Ovary (tissue), 9 donors: ENCODE data around the gene TAB2. TPM values are rescaled to one million over a fixed set of nuclear protein-coding genes. Genes with fewer than 3 reads are reported as not detected.

Experiments used
- DNase-seq, 5 donors: peaks; one replicate each; pipeline ENCODE4 v3.0.0-alpha.2; 2019 to 2020
- H3K27ac ChIP-seq, 2 donors: fragments of 200-600 bp; one replicate each; pipeline versions ENCODE4 v1.5.1 to v1.8.0; 2019 to 2022
- H3K27me3 ChIP-seq: fragments of 200-600 bp; one replicate; pipeline ENCODE4 v1.8.0; 2022
- H3K36me3 ChIP-seq: fragments of 200-600 bp; sonication (generic); one replicate; pipeline ENCODE4 v1.5.1; 2019
- H3K4me1 ChIP-seq: one replicate; pipeline ENCODE4 v1.8.1; 2013; ENCODE audit warnings: mild to moderate bottlenecking, moderate library complexity; ENCODE audit not compliant: insufficient read depth
- H3K4me3 ChIP-seq: fragments of 200-600 bp; sonication (generic); one replicate; pipeline ENCODE4 v1.5.1; 2017
- H3K9me3 ChIP-seq, 2 donors: fragments of 200-600 bp in 1 of 2; sonication (generic) in 1 of 2; one replicate each; pipeline versions ENCODE4 v1.5.1 to v1.8.1; 2013 to 2019; ENCODE audit warnings: mild to moderate bottlenecking in 1 of 2, moderate library complexity in 1 of 2
- EP300 ChIP-seq: sonication (generic); formaldehyde crosslinking; IDR thresholded peaks from one replicate; pipeline ENCODE4 v1.6.1; 2017; ENCODE audit warnings: antibody characterized with exemption
- POLR2A ChIP-seq: fragments of 450-650 bp; IDR thresholded peaks from one replicate; pipeline ENCODE4 v1.6.1; 2017; ENCODE audit warnings: antibody characterized with exemption, mild to moderate bottlenecking, moderate library complexity
- WGBS, 3 donors: extraction: QIAGEN DNeasy Blood & Tissue Kit in 1 of 3; methylation state at CpG; one replicate each; pipeline versions ENCODE4 v1.1.5 to v1.1.7; 2013 to 2017; 5-methylcytosine and 5-hydroxymethylcytosine counted together
- intact Hi-C, 4 donors: fragments of 100-400 bp; cut with DNase I; formaldehyde crosslinking; loops; one replicate each; pipeline versions ENCODE4 v1.11.0 to v1.15.1; 2022 to 2023
- polyA plus RNA-seq, 2 donors: library from polyadenylated mRNA; stranded (reverse); fragments of 200-250 nt in 1 of 2; fragments of 350-450 nt in 1 of 2; fragmentation: Illumina TruSeq in 1 of 2; extraction: RNeasy Lipid Tissue Mini Kit (QIAGEN cat#74804) in 1 of 2; gene quantifications; one replicate each; pipeline ENCODE4 v1.2.3, GENCODE V29; 2013 to 2014
- total RNA-seq, 7 donors: library from RNA; depleted of rRNA in 2 of 7; stranded (reverse); fragments of >200 nt in 2 of 7; fragmentation: NEBNext Ultra II Directional in 3 of 7; extraction: Animal tissue kit (Norgen Biotek cat#: 25700) in 3 of 7; gene quantifications; one replicate each; pipeline versions ENCODE4 v1.1.0 to v1.2.4, GENCODE V29; 2016 to 2023
- TF ChIP-seq, protein P1 (sequence below), 3 donors: fragments of 450-650 bp in 2 of 3; fragments of 200-600 bp in 1 of 3; IDR thresholded peaks; one replicate each; pipeline versions ENCODE4 v1.5.1 to v1.8.0; 2016 to 2022; ENCODE audit warnings: antibody characterized with exemption in 3 of 3, mild to moderate bottlenecking in 1 of 3
- donor health status: DM: no; HTN: no; CAD: no; lungs with moderate emphysema.
- donor health status: DM: no; HTN: no; CAD: no.
- donor health status: Bipolar disorder and iron deficiency.
- donor health status: DM: yes; HTN: yes; CAD: no.
- donor health status: DM: no; HTN: no; CAD: no.
- donor health status: DM: yes; HTN: yes; CAD: no.

TAB2 gene
- total and polyA plus RNA-seq, 9 donors = 39.6 to 75.9 (median 62.6) TPM

DNA sequence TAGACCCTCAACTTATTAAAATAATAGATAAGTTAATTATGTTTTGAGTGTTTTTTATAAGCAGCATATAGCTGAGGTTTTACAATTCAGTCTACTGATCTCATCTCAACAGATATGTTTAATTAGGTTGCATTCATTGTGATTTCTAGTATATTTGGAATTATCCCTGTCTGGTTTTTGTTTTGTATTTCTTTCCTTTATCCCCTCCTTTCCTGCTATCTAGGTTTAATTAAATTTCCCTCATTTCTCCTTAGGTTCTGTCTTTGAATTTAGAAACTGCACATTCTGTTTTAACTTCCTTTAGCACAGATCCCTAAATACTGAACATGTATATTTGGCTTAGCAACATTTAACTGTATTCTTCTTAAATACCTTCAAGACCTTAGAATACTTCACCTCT is 77.7 kb downstream of the TAB2 start:
- no peaks in the 10 kb centered on the region for H3K4me1 ChIP-seq
- no peaks in the 10 kb centered on the region for H3K27me3 ChIP-seq
- H3K27ac ChIP-seq = no peak overlapping the region
- no peak for DNase-seq
- no peaks in the 10 kb centered on the region for H3K36me3 ChIP-seq
- H3K9me3 ChIP-seq = no peaks in the 10 kb centered on the region
- intact Hi-C loops = no loop called here
- no peak overlapping the region for H3K4me3 ChIP-seq
- TF ChIP-seq, protein P1, sequence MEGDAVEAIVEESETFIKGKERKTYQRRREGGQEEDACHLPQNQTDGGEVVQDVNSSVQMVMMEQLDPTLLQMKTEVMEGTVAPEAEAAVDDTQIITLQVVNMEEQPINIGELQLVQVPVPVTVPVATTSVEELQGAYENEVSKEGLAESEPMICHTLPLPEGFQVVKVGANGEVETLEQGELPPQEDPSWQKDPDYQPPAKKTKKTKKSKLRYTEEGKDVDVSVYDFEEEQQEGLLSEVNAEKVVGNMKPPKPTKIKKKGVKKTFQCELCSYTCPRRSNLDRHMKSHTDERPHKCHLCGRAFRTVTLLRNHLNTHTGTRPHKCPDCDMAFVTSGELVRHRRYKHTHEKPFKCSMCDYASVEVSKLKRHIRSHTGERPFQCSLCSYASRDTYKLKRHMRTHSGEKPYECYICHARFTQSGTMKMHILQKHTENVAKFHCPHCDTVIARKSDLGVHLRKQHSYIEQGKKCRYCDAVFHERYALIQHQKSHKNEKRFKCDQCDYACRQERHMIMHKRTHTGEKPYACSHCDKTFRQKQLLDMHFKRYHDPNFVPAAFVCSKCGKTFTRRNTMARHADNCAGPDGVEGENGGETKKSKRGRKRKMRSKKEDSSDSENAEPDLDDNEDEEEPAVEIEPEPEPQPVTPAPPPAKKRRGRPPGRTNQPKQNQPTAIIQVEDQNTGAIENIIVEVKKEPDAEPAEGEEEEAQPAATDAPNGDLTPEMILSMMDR (IDR thresholded peaks at IDR 0.05) = no peak
- TF ChIP-seq POLR2A = no peak
- no peak for TF ChIP-seq EP300

DNA sequence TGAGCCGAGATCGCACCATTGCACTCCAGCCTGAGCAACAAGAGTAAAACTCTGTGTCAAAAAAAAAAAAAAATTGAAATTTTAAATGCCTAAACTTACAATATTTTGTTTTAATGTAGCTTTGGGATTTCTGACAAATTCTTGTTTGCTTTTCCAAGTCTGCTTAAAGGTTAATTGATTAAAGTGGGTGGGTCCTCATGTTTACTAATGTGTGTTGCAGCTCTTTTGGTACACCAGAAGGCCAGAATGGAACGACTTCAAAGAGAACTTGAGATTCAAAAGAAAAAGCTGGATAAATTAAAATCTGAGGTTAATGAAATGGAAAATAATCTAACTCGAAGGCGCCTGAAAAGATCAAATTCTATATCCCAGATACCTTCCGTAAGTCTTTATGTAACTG is 79.9 kb downstream of the TAB2 start:
- H3K4me1 ChIP-seq = no peaks in the 10 kb centered on the region
- H3K27ac ChIP-seq = no peak overlapping the region
- no peaks in the 10 kb centered on the region for H3K36me3 ChIP-seq
- H3K27me3 ChIP-seq = no peaks in the 10 kb centered on the region
- DNase-seq = no peak
- intact Hi-C loops = no loop called here
- no peaks in the 10 kb centered on the region for H3K9me3 ChIP-seq
- no peak overlapping the region for H3K4me3 ChIP-seq
- TF ChIP-seq EP300 (no peak), POLR2A (no peak)
- TF ChIP-seq, protein P1 (IDR thresholded peaks at IDR 0.05) = no peak
- WGBS, 3 donors = 94 to 95% (median 94%) methylated on average over 6 of the region's 6 CpGs

DNA sequence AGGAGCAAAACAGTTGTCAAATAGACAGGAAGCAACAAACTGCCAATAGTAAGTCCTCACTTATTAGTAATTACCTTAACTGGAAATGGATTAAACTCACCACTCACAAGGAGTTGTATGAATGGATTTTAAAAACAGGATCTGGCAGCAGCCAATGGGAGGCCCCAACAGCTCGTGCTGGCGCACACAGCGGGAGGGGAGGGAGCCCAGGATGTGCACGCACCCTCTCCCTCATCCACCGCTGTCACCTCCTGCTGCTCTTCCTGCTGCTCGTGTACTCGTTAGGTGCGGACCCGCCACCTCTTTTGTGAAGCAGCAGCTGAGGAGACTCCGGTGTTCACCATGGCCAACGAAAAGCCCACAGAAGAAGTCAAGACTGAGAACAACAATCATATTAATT is 82.5 kb downstream of the TAB2 start, which contains the start of gene SUMO4:
TSS of gene SUMO4 (plus strand) at position 213 of the 400 bp plus-strand sequence. CDS start at position 343, 130 bp downstream.
- no peak for DNase-seq
- Histone ChIP-seq H3K9me3 (no peaks in the 10 kb centered on the region), H3K27me3 (no peaks in the 10 kb centered on the region), H3K27ac (no peak within 1 kb of the TSS), H3K4me3 (no peak within 1 kb of the TSS), H3K4me1 (no peaks in the 10 kb centered on the region), H3K36me3 (no peaks in the 10 kb centered on the region)
- intact Hi-C loops = no loop called here
- TF ChIP-seq, protein P1 (IDR thresholded peaks at IDR 0.05) = no peak
- no peak for TF ChIP-seq EP300
- TF ChIP-seq POLR2A = no peak
- WGBS, 3 donors = 97 to 99% (median 98%) methylated on average over 11 of the region's 11 CpGs

DNA sequence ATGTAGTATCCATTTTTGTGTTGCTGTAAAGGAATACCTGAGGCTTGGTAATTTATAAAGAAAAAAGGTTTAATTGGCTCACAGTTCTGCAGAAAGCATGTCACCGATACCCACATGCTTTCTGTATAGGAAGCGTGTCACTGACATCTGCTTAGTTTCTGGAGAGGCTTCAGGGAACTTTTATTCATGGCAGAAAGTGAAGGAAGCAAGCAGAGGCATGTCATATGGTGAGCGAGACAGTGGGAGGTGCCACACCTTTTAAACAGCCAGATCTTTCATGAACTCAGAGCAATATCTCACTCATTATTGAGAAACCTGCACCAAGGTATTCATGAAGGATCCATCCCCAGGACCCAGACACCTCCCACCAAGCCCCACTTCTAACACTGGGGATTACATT is 86.0 kb downstream of the TAB2 start:
- no peak overlapping the region for H3K4me3 ChIP-seq
- TF ChIP-seq, protein P1 (IDR thresholded peaks at IDR 0.05) = no peak
- TF ChIP-seq EP300 (no peak), POLR2A (no peak)
- H3K9me3 ChIP-seq = no peaks in the 10 kb centered on the region
- H3K4me1 ChIP-seq = no peaks in the 10 kb centered on the region
- intact Hi-C loops = no loop called here
- no peaks in the 10 kb centered on the region for H3K27me3 ChIP-seq
- no peaks in the 10 kb centered on the region for H3K36me3 ChIP-seq
- 96 to 98% (median 98%) methylated on average over 3 of the region's 3 CpGs for WGBS, 3 donors
- no peak for DNase-seq
- no peak overlapping the region for H3K27ac ChIP-seq
